RWPE2 (cell line): Measurements from ENCODE around the gene LRRN2.

Source experiments
- ATAC-seq: fragments of 200-7000 bp; cut with Tn5 transposase; 3 replicates; pipeline ENCODE4 v1.9.1; 2021; ENCODE audit warnings: low read depth
- DNase-seq: peaks from one replicate; pipeline ENCODE4 v3.0.0-alpha.2; 2020; ENCODE audit warnings: low spot score
- H3K27ac ChIP-seq: fragments of 450-650 bp; 2 replicates; pipeline ENCODE4 v1.5.1; 2017; ENCODE audit warnings: mild to moderate bottlenecking; ENCODE audit not compliant: poor library complexity, severe bottlenecking
- H3K27me3 ChIP-seq: fragments of 250-450 bp; sonication (Bioruptor Pico); 2 replicates; pipeline ENCODE4 v1.5.1; 2021; ENCODE audit warnings: mild to moderate bottlenecking, moderate library complexity; ENCODE audit not compliant: insufficient read depth, poor library complexity, severe bottlenecking
- H3K36me3 ChIP-seq: fragments of 250-450 bp; sonication (Bioruptor Pico); 2 replicates; pipeline ENCODE4 v1.5.1; 2020; ENCODE audit warnings: low read depth, mild to moderate bottlenecking, moderate library complexity
- H3K4me1 ChIP-seq: fragments of 250-450 bp; sonication (Bioruptor Pico); 2 replicates; pipeline ENCODE4 v1.5.1; 2021; ENCODE audit warnings: mild to moderate bottlenecking, moderate library complexity; ENCODE audit not compliant: insufficient read depth, poor library complexity, severe bottlenecking
- H3K4me3 ChIP-seq: fragments of 250-450 bp; sonication (Bioruptor Pico); 2 replicates; pipeline ENCODE4 v1.5.1; 2021; ENCODE audit warnings: mild to moderate bottlenecking, moderate library complexity; ENCODE audit not compliant: severe bottlenecking
- H3K9me3 ChIP-seq: fragments of 250-450 bp; sonication (Bioruptor Pico); 2 replicates; pipeline ENCODE4 v1.5.1; 2021; ENCODE audit warnings: mild to moderate bottlenecking, moderate library complexity; ENCODE audit not compliant: severe bottlenecking
- CTCF ChIP-seq: fragments of 450-650 bp; IDR thresholded peaks from one replicate; pipeline ENCODE4 v1.5.1; 2017; ENCODE audit warnings: mild to moderate bottlenecking, moderate library complexity; ENCODE audit not compliant: poor library complexity, severe bottlenecking

Gene LRRN2

GRCh38 chr1:204575221-204576190, 110.0 kb downstream of the LRRN2 start:
- TF ChIP-seq CTCF: no peak
- Histone ChIP-seq H3K4me1 (peaks cover 7% of the 10 kb centered on the region), H3K27ac (no peak overlapping the region), H3K9me3 (no peaks in the 10 kb centered on the region), H3K36me3 (no peaks in the 10 kb centered on the region), H3K4me3 (no peak overlapping the region), H3K27me3 (no peaks in the 10 kb centered on the region)
- DNase-seq (no peak), ATAC-seq (no peak)

- Histone ChIP-seq H3K4me1 (peaks cover 7% of the 10 kb centered on the region), H3K36me3 (no peaks in the 10 kb centered on the region), H3K4me3 (no peak overlapping the region), H3K27ac (no peak overlapping the region), H3K27me3 (no peaks in the 10 kb centered on the region), H3K9me3 (peaks cover 4% of the 10 kb centered on the region)
- DNase-seq (no peak), ATAC-seq (no peak)
- TF ChIP-seq CTCF: no peak
Observed at GRCh38 chr1:204574865-204575163, 110.7 kb downstream of the LRRN2 start.

GRCh38 chr1:204574016-204574864, 111.3 kb downstream of the LRRN2 start:
- Histone ChIP-seq H3K4me3 (no peak overlapping the region), H3K9me3 (peaks cover 4% of the 10 kb centered on the region), H3K27me3 (no peaks in the 10 kb centered on the region), H3K27ac (no peak overlapping the region), H3K36me3 (no peaks in the 10 kb centered on the region), H3K4me1 (peaks cover 7% of the 10 kb centered on the region)
- DNase-seq: no peak
- no peak for ATAC-seq
- no peak for TF ChIP-seq CTCF

- no peak for TF ChIP-seq CTCF
- Histone ChIP-seq H3K4me3 (no peak overlapping the region), H3K9me3 (peaks cover 4% of the 10 kb centered on the region), H3K27ac (no peak overlapping the region), H3K27me3 (no peaks in the 10 kb centered on the region), H3K4me1 (peaks cover 7% of the 10 kb centered on the region), H3K36me3 (no peaks in the 10 kb centered on the region)
- ATAC-seq: peak; percentile 70
- no peak for DNase-seq
Observed at GRCh38 chr1:204572923-204573922, 112.3 kb downstream of the LRRN2 start.
